ENCODE data around the gene TUBGCP2.

Gene TUBGCP2

DNA sequence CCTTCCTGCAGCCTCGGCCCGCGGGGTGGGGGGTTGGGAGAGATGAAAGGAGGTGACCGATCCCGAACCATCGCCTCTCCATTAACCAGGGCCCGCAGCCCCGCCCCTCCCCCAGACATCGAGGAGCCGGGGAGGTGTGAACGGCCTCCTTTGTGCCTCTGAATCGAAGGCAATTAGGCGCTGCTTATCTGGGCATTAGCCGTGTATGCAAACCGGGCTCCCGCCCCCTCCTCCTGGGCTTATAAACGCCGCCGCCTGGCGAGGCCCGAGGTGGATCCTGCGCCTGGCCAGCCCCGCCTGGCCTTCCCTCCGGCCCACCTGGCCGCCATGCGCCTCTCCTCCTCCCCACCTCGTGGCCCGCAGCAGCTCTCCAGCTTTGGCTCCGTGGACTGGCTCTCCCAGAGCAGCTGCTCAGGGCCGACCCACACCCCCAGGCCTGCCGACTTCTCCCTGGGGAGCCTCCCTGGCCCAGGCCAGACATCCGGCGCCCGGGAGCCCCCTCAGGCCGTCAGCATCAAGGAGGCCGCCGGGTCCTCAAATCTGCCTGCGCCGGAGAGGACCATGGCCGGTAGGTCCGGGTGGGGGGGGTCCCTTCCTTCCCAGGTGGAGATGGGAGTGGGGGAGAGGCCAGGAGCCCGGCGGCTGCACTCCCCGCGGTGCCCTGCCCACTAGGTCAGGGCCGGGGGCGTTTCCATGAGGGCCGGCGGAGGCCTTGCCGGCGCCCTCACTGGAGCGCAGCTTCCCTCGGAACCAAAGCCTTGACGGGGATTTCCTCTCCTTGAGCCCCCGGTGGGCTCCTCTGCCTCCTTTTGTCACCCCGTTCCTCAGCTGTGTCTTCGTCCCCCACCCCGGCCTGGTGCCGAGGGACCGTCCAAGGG lies 70.8 kb downstream of the TUBGCP2 start, which contains the start of gene VENTX:
TSS of gene VENTX (plus strand) at position 268 of the 878 bp plus-strand sequence. CDS start at position 328, 60 bp downstream.
- H3K4me3 ChIP-seq (ENCODE audit: low read depth in 1 of 2, low read length in 2 of 2) = no peak within 1 kb of the TSS
- ATAC-seq (ENCODE audit: insufficient read depth, low read depth) (no peak), DNase-seq (no peak)
- no peaks in the 10 kb centered on the region for H3K79me2 ChIP-seq (ENCODE audit: insufficient read depth, low read length)
- 0 out of 2 replicates have a peak, but pooled peaks cover under 1% of the 10 kb centered on the region for H4K20me1 ChIP-seq (ENCODE audit: insufficient read depth, low read length)
- no peak within 1 kb of the TSS for H3K9ac ChIP-seq (ENCODE audit: low read depth, low read length)
- no peak within 1 kb of the TSS for H3K4me2 ChIP-seq (ENCODE audit: insufficient read depth, low read length)
- H3K27ac ChIP-seq (ENCODE audit: low read length) = no peak within 1 kb of the TSS
- H2AFZ ChIP-seq (ENCODE audit: low read depth, low read length) = no peak within 1 kb of the TSS
- no peaks in the 10 kb centered on the region for H3K36me3 ChIP-seq (ENCODE audit: insufficient read depth, low read length)
- no peaks in the 10 kb centered on the region for H3K9me3 ChIP-seq (ENCODE audit: insufficient read depth, low read length, severe bottlenecking)
- no peak for TF ChIP-seq EZH2 (IDR thresholded peaks at IDR 0.05; ENCODE audit: borderline replicate concordance, low read depth, low read length, severe bottlenecking)
- TF ChIP-seq, protein P1, sequence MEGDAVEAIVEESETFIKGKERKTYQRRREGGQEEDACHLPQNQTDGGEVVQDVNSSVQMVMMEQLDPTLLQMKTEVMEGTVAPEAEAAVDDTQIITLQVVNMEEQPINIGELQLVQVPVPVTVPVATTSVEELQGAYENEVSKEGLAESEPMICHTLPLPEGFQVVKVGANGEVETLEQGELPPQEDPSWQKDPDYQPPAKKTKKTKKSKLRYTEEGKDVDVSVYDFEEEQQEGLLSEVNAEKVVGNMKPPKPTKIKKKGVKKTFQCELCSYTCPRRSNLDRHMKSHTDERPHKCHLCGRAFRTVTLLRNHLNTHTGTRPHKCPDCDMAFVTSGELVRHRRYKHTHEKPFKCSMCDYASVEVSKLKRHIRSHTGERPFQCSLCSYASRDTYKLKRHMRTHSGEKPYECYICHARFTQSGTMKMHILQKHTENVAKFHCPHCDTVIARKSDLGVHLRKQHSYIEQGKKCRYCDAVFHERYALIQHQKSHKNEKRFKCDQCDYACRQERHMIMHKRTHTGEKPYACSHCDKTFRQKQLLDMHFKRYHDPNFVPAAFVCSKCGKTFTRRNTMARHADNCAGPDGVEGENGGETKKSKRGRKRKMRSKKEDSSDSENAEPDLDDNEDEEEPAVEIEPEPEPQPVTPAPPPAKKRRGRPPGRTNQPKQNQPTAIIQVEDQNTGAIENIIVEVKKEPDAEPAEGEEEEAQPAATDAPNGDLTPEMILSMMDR (IDR thresholded peaks at IDR 0.05; ENCODE audit: borderline replicate concordance, extremely low read depth, low read length, poor library complexity, severe bottlenecking) = no peak
- no peaks in the 10 kb centered on the region for H3K27me3 ChIP-seq (ENCODE audit: insufficient read depth, low read length, poor library complexity)
- no peaks in the 10 kb centered on the region for H3K4me1 ChIP-seq (ENCODE audit: insufficient read depth, low read length)

DNA sequence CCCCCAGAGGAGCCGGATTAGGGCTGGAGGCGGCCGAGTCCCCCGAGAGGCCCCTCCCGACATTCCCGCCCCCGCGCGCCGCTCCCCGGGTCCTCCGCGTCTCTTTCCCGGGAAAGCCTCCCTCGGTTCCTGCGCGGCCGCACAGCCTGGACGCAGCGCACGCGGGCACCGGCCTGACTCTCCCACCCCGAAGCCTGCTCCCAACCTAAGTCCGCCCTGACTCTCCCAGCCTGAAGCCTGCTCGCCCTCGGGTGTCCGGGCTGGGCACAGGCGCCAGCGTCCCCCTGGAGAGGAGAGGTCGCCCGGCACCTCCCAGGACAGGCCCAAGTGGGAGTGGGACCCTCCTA lies 71.5 kb downstream of the TUBGCP2 start:
- Histone ChIP-seq H2AFZ (ENCODE audit: low read depth, low read length) (no peak overlapping the region), H3K4me2 (ENCODE audit: insufficient read depth, low read length) (no peak overlapping the region), H3K4me3 (ENCODE audit: low read depth in 1 of 2, low read length in 2 of 2) (no peak overlapping the region), H3K27me3 (ENCODE audit: insufficient read depth, low read length, poor library complexity) (no peaks in the 10 kb centered on the region), H3K27ac (ENCODE audit: low read length) (no peak overlapping the region), H3K4me1 (ENCODE audit: insufficient read depth, low read length) (no peaks in the 10 kb centered on the region), H4K20me1 (ENCODE audit: insufficient read depth, low read length) (no peaks in the 10 kb centered on the region), H3K36me3 (ENCODE audit: insufficient read depth, low read length) (no peaks in the 10 kb centered on the region), H3K9ac (ENCODE audit: low read depth, low read length) (no peak overlapping the region), H3K9me3 (ENCODE audit: insufficient read depth, low read length, severe bottlenecking) (no peaks in the 10 kb centered on the region), H3K79me2 (ENCODE audit: insufficient read depth, low read length) (no peaks in the 10 kb centered on the region)
- DNase-seq (no peak), ATAC-seq (ENCODE audit: insufficient read depth, low read depth) (no peak)
- no peak for TF ChIP-seq EZH2 (IDR thresholded peaks at IDR 0.05; ENCODE audit: borderline replicate concordance, low read depth, low read length, severe bottlenecking)
- TF ChIP-seq, protein P1 (IDR thresholded peaks at IDR 0.05; ENCODE audit: borderline replicate concordance, extremely low read depth, low read length, poor library complexity, severe bottlenecking) = no peak

DNA sequence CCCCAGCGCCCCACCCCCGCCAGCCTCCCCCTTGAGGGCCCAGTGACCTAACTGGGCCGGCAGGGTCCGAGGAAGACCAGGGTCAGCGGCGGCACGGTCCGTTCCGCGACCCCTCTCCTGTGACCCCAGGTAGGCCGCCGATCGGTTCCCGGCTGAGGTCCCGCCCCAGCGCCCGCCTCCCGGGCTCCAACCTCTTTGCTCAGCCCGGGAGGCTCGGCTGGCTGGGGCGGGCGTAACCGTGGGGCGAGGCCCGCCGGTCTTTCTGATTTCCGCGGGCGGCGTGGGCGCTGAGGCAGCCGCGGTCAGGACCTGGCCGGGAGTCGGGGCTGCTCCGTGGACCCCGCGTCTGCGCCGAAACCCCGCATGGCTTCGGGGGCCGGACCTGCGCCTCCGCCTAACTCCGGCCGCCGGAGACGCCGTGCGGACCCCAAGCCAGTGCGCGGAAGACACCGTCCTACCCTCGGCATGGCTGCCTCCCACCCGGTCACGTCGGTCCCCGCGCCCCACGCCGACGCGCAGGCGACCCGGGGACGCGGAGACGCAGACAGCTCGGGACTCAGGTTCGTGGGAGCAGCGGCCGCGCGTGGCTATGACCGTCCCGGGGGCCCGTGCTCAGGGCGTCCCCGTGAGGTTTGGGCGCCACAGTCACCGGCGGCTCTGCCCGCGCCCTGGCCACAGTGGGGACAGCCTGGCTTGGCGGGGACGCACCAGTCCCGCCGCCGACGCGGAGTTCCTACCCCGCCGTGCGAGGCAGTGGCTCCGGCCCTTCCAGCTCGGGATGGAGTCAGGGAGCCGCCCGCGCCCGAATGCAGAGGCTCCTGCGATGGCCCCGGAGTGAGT lies 72.1 kb downstream of the TUBGCP2 start:
- no peaks in the 10 kb centered on the region for H3K9me3 ChIP-seq (ENCODE audit: insufficient read depth, low read length, severe bottlenecking)

More for the DNA sequence above, 72.1 kb downstream of the TUBGCP2 start:
- H3K27me3 ChIP-seq (ENCODE audit: insufficient read depth, low read length, poor library complexity) = no peaks in the 10 kb centered on the region
- no peaks in the 10 kb centered on the region for H3K36me3 ChIP-seq (ENCODE audit: insufficient read depth, low read length)
- H2AFZ ChIP-seq (ENCODE audit: low read depth, low read length) = no peak overlapping the region
- H3K9ac ChIP-seq (ENCODE audit: low read depth, low read length) = no peak overlapping the region
- no peaks in the 10 kb centered on the region for H3K79me2 ChIP-seq (ENCODE audit: insufficient read depth, low read length)
- TF ChIP-seq, protein P1 (IDR thresholded peaks at IDR 0.05; ENCODE audit: borderline replicate concordance, extremely low read depth, low read length, poor library complexity, severe bottlenecking) = no peak
- TF ChIP-seq EZH2 (IDR thresholded peaks at IDR 0.05; ENCODE audit: borderline replicate concordance, low read depth, low read length, severe bottlenecking) = no peak
- H3K4me1 ChIP-seq (ENCODE audit: insufficient read depth, low read length) = no peaks in the 10 kb centered on the region
- no peak for DNase-seq
- H3K4me2 ChIP-seq (ENCODE audit: insufficient read depth, low read length) = no peak overlapping the region
- H3K27ac ChIP-seq (ENCODE audit: low read length) = no peak overlapping the region
- no peak overlapping the region for H3K4me3 ChIP-seq (ENCODE audit: low read depth in 1 of 2, low read length in 2 of 2)
- ATAC-seq (ENCODE audit: insufficient read depth, low read depth) = no peak
- no peaks in the 10 kb centered on the region for H4K20me1 ChIP-seq (ENCODE audit: insufficient read depth, low read length)
